H1 (cell line): Measurements from ENCODE around the gene NEDD9. TPM values are rescaled to one million over a fixed set of nuclear protein-coding genes. Genes with fewer than 3 reads are reported as not detected.

ENCODE experiments used
- CTCF ChIA-PET: fragments of 300-600 bp; sonication (Branson Sonifier 250); formaldehyde crosslinking; loops from one replicate; lab custom pipeline; 2021; ENCODE audit not compliant: partially characterized antibody; lab: Charles Lee
- POLR2A ChIA-PET: fragments of 300-600 bp; sonication (Branson Sonifier 250); formaldehyde crosslinking; loops from one replicate; lab custom pipeline; 2021; ENCODE audit warnings: inconsistent platforms; ENCODE audit not compliant: partially characterized antibody; lab: Charles Lee
- DNase-seq, 2 experiments: peaks; one replicate each; pipeline versions ENCODE4 v3.0.0 to v3.0.0-alpha.2; 2010 to 2022; ENCODE audit warnings: low spot score in 2 of 2, low read depth in 1 of 2, mixed read lengths in 1 of 2
- FAIRE-seq: peaks from 2 replicates; lab custom pipeline; 2011; peaks lifted over from hg19 to GRCh38; lab: Jason Lieb, UNC
- H2AFZ ChIP-seq: 2 replicates; pipeline ENCODE4 v1.8.1; 2012; ENCODE audit warnings: low read length, inconsistent platforms
- H2AK5ac ChIP-seq: 2 replicates; pipeline ENCODE4 v1.6.1; 2013; ENCODE audit warnings: low read depth, low read length
- H2BK120ac ChIP-seq: replicated peaks from 2 replicates; pipeline ENCODE3; 2013; ENCODE audit warnings: low read depth, low read length, inconsistent platforms
- H2BK12ac ChIP-seq: 2 replicates; pipeline ENCODE4 v1.6.1; 2013; ENCODE audit warnings: low read depth, low read length
- H2BK15ac ChIP-seq: 2 replicates; pipeline ENCODE4 v1.6.1; 2013; ENCODE audit warnings: low read length
- H2BK20ac ChIP-seq: 2 replicates; pipeline ENCODE4 v1.6.1; 2013; ENCODE audit warnings: low read length
- H2BK5ac ChIP-seq: 2 replicates; pipeline ENCODE4 v1.6.1; 2013; ENCODE audit warnings: low read depth, low read length
- H3K14ac ChIP-seq: 2 replicates; pipeline ENCODE4 v1.6.1; 2013; ENCODE audit warnings: inconsistent platforms; ENCODE audit not compliant: insufficient read length
- H3K18ac ChIP-seq: 2 replicates; pipeline ENCODE4 v1.6.1; 2013; ENCODE audit warnings: low read length; ENCODE audit errors: extremely low read depth
- H3K23ac ChIP-seq: 2 replicates; pipeline ENCODE4 v1.6.1; 2013; ENCODE audit warnings: inconsistent platforms; ENCODE audit not compliant: insufficient read length
- H3K23me2 ChIP-seq: 2 replicates; pipeline ENCODE4 v1.6.1; 2013; ENCODE audit warnings: low read depth, low read length
- H3K27ac ChIP-seq: 2 replicates; pipeline ENCODE4 v1.6.1; 2011; ENCODE audit warnings: low read depth, low read length, inconsistent platforms
- H3K27me3 ChIP-seq, 4 experiments: replicated peaks in 1 of 4; 1 replicate in 1 of 4; 2 replicates in 3 of 4; pipeline versions ENCODE4 v1.6.1 to v1.8.1; 2011 to 2013; ENCODE audit warnings: low read length in 3 of 4, mild to moderate bottlenecking in 3 of 4, inconsistent platforms in 2 of 4, mixed read lengths in 2 of 4, moderate library complexity in 1 of 4; ENCODE audit not compliant: control insufficient read depth in 3 of 4, insufficient read depth in 3 of 4; ENCODE audit errors: extremely low read depth in 1 of 4
- H3K36me3 ChIP-seq, 4 experiments: 2 replicates each; pipeline versions ENCODE4 v1.6.1 to v1.8.1; 2011 to 2013; ENCODE audit warnings: mild to moderate bottlenecking in 4 of 4, low read length in 3 of 4, moderate library complexity in 2 of 4, control low read depth in 1 of 4, inconsistent platforms in 1 of 4; ENCODE audit not compliant: insufficient read depth in 4 of 4, control insufficient read depth in 2 of 4
- H3K4ac ChIP-seq: replicated peaks from 2 replicates; pipeline ENCODE3; 2013; ENCODE audit warnings: low read length, low read depth, mixed read lengths, inconsistent platforms; ENCODE audit not compliant: insufficient read length
- H3K4me1 ChIP-seq, 4 experiments: replicated peaks in 1 of 4; 1 replicate in 1 of 4; 2 replicates in 3 of 4; pipeline versions ENCODE4 v1.6.1 to v1.8.1; 2011 to 2013; ENCODE audit warnings: low read length in 3 of 4, inconsistent platforms in 2 of 4, mixed read lengths in 1 of 4; ENCODE audit not compliant: insufficient read depth in 4 of 4, control insufficient read depth in 3 of 4
- H3K4me2 ChIP-seq, 2 experiments: 2 replicates each; pipeline versions ENCODE4 v1.6.1 to v1.8.1; 2011 to 2013; ENCODE audit warnings: low read depth in 2 of 2, low read length in 2 of 2, control low read depth in 1 of 2, inconsistent platforms in 1 of 2, mild to moderate bottlenecking in 1 of 2; ENCODE audit not compliant: insufficient read depth in 1 of 2
- H3K4me3 ChIP-seq, 4 experiments: fragments of 200-600, 300-600 bp in 1 of 4; sonication (generic), shearing (Covaris generic), sonication (Bioruptor Twin) in 1 of 4; 2 replicates each; pipeline versions ENCODE4 v1.5.1 to v1.8.1; 2011 to 2016; ENCODE audit warnings: low read length in 4 of 4, low read depth in 3 of 4, control low read depth in 2 of 4, inconsistent platforms in 2 of 4, mild to moderate bottlenecking in 2 of 4, mixed read lengths in 1 of 4, moderate library complexity in 1 of 4; ENCODE audit not compliant: insufficient read depth in 2 of 4; ENCODE audit errors: extremely low read depth in 1 of 4
- H3K56ac ChIP-seq: replicated peaks from 2 replicates; pipeline ENCODE3; 2013; ENCODE audit warnings: low read depth, mild to moderate bottlenecking, mixed read lengths, low read length, inconsistent platforms; ENCODE audit not compliant: insufficient read length
- H3K79me1 ChIP-seq: 2 replicates; pipeline ENCODE4 v1.6.1; 2013; ENCODE audit warnings: low read depth, low read length, control low read depth
- H3K79me2 ChIP-seq, 2 experiments: 2 replicates each; pipeline versions ENCODE4 v1.6.1 to v1.8.1; 2012 to 2013; ENCODE audit warnings: low read length in 2 of 2, mild to moderate bottlenecking in 2 of 2, inconsistent platforms in 1 of 2; ENCODE audit not compliant: insufficient read depth in 2 of 2, control insufficient read depth in 1 of 2
- H3K9ac ChIP-seq, 4 experiments: replicated peaks in 1 of 4; 1 replicate in 1 of 4; 2 replicates in 3 of 4; pipeline versions ENCODE4 v1.6.1 to v1.8.1; 2011 to 2013; ENCODE audit warnings: low read depth in 3 of 4, low read length in 3 of 4, control low read depth in 2 of 4, mild to moderate bottlenecking in 2 of 4, moderate library complexity in 2 of 4, inconsistent platforms in 1 of 4; ENCODE audit errors: extremely low read depth in 1 of 4
- H3K9me3 ChIP-seq, 2 experiments: 2 replicates each; pipeline versions ENCODE4 v1.6.1 to v1.8.1; 2012 to 2013; ENCODE audit warnings: mild to moderate bottlenecking in 2 of 2, moderate library complexity in 2 of 2, control low read depth in 1 of 2, inconsistent platforms in 1 of 2, low read depth in 1 of 2, low read length in 1 of 2, mixed read lengths in 1 of 2; ENCODE audit not compliant: insufficient read depth in 2 of 2
- H4K20me1 ChIP-seq, 2 experiments: replicated peaks in 1 of 2; 2 replicates each; pipeline versions ENCODE3 to v1.8.1; 2011 to 2013; ENCODE audit warnings: inconsistent platforms in 2 of 2, low read length in 2 of 2, mild to moderate bottlenecking in 1 of 2; ENCODE audit not compliant: insufficient read depth in 2 of 2, control insufficient read depth in 1 of 2
- H4K5ac ChIP-seq: 2 replicates; pipeline ENCODE4 v1.6.1; 2013; ENCODE audit warnings: low read length, low read depth, mixed read lengths, inconsistent platforms; ENCODE audit not compliant: insufficient read length
- H4K8ac ChIP-seq: 2 replicates; pipeline ENCODE4 v1.8.0; 2013; ENCODE audit warnings: mild to moderate bottlenecking, moderate library complexity, low read length, inconsistent platforms; ENCODE audit not compliant: insufficient read depth; ENCODE audit errors: extremely low read depth
- H4K91ac ChIP-seq: replicated peaks from 2 replicates; pipeline ENCODE3; 2013; ENCODE audit warnings: low read length, mixed read lengths, inconsistent platforms; ENCODE audit not compliant: insufficient read length
- EP300 ChIP-seq, 2 experiments: IDR thresholded peaks; 1 replicate in 1 of 2; 2 replicates in 1 of 2; pipeline ENCODE4 v1.6.1; 2011 to 2012; ENCODE audit warnings: low read depth in 2 of 2, low read length in 2 of 2, mild to moderate bottlenecking in 2 of 2, borderline replicate concordance in 1 of 2, inconsistent platforms in 1 of 2, moderate library complexity in 1 of 2
- GABPA ChIP-seq: IDR thresholded peaks from 2 replicates; pipeline ENCODE4 v1.6.1; 2011; ENCODE audit warnings: mild to moderate bottlenecking, low read length, moderate library complexity, borderline replicate concordance; ENCODE audit not compliant: insufficient read depth
- GTF2F1 ChIP-seq: IDR thresholded peaks from 2 replicates; pipeline ENCODE4 v1.6.1; 2012; ENCODE audit warnings: low read depth, low read length, improper control_type of control experiment, borderline replicate concordance
- RAD21 ChIP-seq, 2 experiments: IDR thresholded peaks in 1 of 2; conservative IDR thresholded peaks in 1 of 2; 2 replicates each; pipeline ENCODE4 v1.6.1; 2011; ENCODE audit warnings: low read depth in 2 of 2, low read length in 2 of 2, improper control_type of control experiment in 1 of 2, inconsistent platforms in 1 of 2, mild to moderate bottlenecking in 1 of 2, moderate library complexity in 1 of 2
- SUZ12 ChIP-seq: fragments of 200-600 bp; sonication (generic); IDR thresholded peaks from 2 replicates; pipeline ENCODE4 v1.6.1; 2012; ENCODE audit warnings: mild to moderate bottlenecking, inconsistent platforms, low read length, moderate library complexity, mixed read lengths
- WGBS, 2 experiments: shearing (Covaris generic) in 1 of 2; methylation state at CpG; one replicate each; pipeline versions ENCODE4 v1.1.6 to v1.1.7; 2013 to 2015; ENCODE audit warnings: low lambda C conversion rate in 2 of 2, mixed read lengths in 2 of 2, inconsistent platforms in 1 of 2, low coverage in 1 of 2, missing lambda C conversion rate in 1 of 2; ENCODE audit not compliant: insufficient replicate concordance in 2 of 2, insufficient coverage in 1 of 2, insufficient read length in 1 of 2; ENCODE audit errors: extremely low coverage in 1 of 2, missing lambda C conversion rate in 1 of 2; 5-methylcytosine and 5-hydroxymethylcytosine counted together
- polyA plus RNA-seq, 7 experiments: library from polyadenylated mRNA; depleted of rRNA in 3 of 7; stranded (reverse) in 5 of 7; unstranded in 2 of 7; fragments of >200 nt in 5 of 7; fragments of 200-250 nt in 2 of 7; gene quantifications; 1 replicate in 5 of 7; 2 replicates in 1 of 7; 4 replicates in 1 of 7; pipeline versions ENCODE4 v1.2.1 to v1.2.3, GENCODE V29; 2011 to 2013; ENCODE audit warnings: missing spikeins in 2 of 7, mixed read lengths in 2 of 7
- total RNA-seq: library from RNA; stranded (reverse); fragmentation: NEBNext Ultra II Directional; extraction: Animal tissue kit (Norgen Biotek cat#: 25700); gene quantifications from 2 replicates; pipeline ENCODE4 v1.2.1, GENCODE V29; 2021

The NEDD9 gene
- total and polyA plus RNA-seq, 2 of the 8 experiments (the other 6 are each of a cell fraction or from before 2014, with no cell fraction given): 3.6 to 12.0 TPM

DNA sequence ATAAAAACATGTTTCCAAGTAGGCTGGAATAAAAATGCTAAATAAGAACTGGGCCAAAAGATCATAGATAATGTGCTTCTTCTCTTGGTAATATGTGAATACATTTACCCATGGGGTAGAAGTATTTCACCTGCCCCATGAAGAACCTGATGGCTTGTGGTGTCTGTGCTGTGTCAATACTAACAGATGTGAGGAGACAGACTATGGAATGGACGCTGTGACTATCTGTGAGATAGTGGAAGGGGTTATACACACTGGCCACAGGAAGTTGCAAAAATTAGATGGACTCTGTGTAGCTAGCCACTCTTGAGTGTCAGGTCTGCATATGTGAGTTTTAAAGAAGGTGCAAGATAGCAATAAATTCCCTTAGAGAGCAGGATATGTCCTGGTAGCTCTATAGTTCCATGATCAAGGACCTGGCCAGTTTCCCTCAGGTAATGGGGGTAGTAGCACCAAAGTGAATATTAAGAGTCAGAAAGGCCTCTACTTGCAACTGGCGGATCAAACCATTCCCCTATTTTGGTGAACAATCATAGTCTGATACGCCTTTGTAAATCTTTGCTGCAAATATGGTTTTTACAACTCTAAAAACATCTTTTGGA is 48.6 kb downstream of the NEDD9 start:
- Histone ChIP-seq H3K23ac (no peak overlapping the region), H3K56ac (no peak overlapping the region), H4K20me1 (no peaks in the 10 kb centered on the region), H4K5ac (no peak overlapping the region), H3K79me1 (no peaks in the 10 kb centered on the region), H3K23me2 (no peaks in the 10 kb centered on the region), H2BK12ac (no peak overlapping the region), H3K4me1 (peaks cover 0 to 4% (median under 1%) of the 10 kb centered on the region in 4 experiments; a peak in 4 of 7 replicates), H2AK5ac (no peak overlapping the region), H3K9me3 (peaks cover 0 to 3% of the 10 kb centered on the region in 2 experiments; a peak in 1 of 4 replicates), H3K9ac (no peak overlapping the region), H2AFZ (no peak overlapping the region), H4K8ac (no peak overlapping the region), H2BK15ac (no peak overlapping the region), H3K4me2 (no peak overlapping the region), H3K27ac (no peak overlapping the region), H3K4ac (no peak overlapping the region), H3K36me3 (peaks cover 0 to 8% (median under 1%) of the 10 kb centered on the region in 4 experiments; a peak in 6 of 8 replicates), H2BK5ac (no peak overlapping the region), H3K18ac (no peak overlapping the region), H3K27me3 (no peaks in the 10 kb centered on the region), H3K4me3 (no peak overlapping the region), H3K79me2 (no peaks in the 10 kb centered on the region), H2BK120ac (no peak overlapping the region), H3K14ac (no peak overlapping the region), H2BK20ac (no peak overlapping the region), H4K91ac (no peak overlapping the region)
- POLR2A ChIA-PET: no interaction called here
- no peak for FAIRE-seq
- CTCF ChIA-PET: interaction anchor here (0.6 to 10.7 kb wide), 8 partner anchors 10 to 591 kb away, joined by 3 to 62 read pairs (median 3); no protein-coding TSS in a partner anchor
- TF ChIP-seq SUZ12 (no peak), RAD21 (IDR thresholded peaks at IDR 0.05 in 1 of 2, conservative IDR thresholded peaks at IDR 0.05 in 1 of 2; ENCODE audit: low read depth in 2 of 2, low read length in 2 of 2) (no peak), GTF2F1 (no peak), EP300 (IDR thresholded peaks at IDR 0.05; ENCODE audit: borderline replicate concordance in 1 of 2, low read depth in 2 of 2, low read length in 2 of 2) (no peak), GABPA (no peak)
- 88% methylated on average over 3 of the region's 3 CpGs; no CpG with 5 or more reads in 1 of the 2 experiments for WGBS, 2 experiments
- DNase-seq: no peak
